Erythroblast (primary cell): ENCODE results near the gene UTP18.

Experiments
- GATA1 ChIP-seq: IDR thresholded peaks from 2 replicates; pipeline ENCODE4 v1.6.1; 2011; ENCODE audit warnings: low read depth, mild to moderate bottlenecking, control low read depth, low read length, moderate library complexity
- POLR2A ChIP-seq: IDR thresholded peaks from 2 replicates; pipeline ENCODE4 v1.6.1; 2011; ENCODE audit warnings: mild to moderate bottlenecking, low read length

DNA sequence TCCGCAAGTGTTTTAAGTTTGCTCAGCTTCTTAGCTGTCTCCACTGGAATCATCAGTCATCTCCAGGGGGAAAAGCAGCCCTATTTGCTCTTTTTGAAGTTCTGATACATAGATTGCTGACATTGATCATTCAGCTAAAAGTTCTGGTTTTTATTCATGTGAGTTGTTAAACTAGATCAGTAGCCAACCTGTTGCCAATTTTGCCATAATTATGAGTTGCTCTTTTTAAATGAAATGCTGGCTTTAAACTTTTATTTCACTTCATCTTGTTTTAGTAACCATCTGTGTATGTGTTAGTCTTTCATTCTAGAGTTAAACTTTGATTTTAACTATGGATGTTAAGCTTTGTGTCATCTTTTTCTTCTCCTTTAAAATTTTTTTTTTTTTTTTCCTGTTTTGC, 12.5 kb downstream of the UTP18 start:
- TF ChIP-seq POLR2A: no peak
- TF ChIP-seq GATA1: no peak
